GM12892 (cell line): ENCODE measurements around the gene SLC6A20.

Experiments
- POLR2A ChIP-seq: IDR thresholded peaks from 2 replicates; pipeline ENCODE4 v1.6.1; 2011; ENCODE audit warnings: low read depth, low read length, control low read depth
- POLR2AphosphoS5 ChIP-seq: IDR thresholded peaks from 2 replicates; pipeline ENCODE4 v1.6.1; 2011; ENCODE audit warnings: low read depth, low read length, control low read depth
- TAF1 ChIP-seq: IDR thresholded peaks from 2 replicates; pipeline ENCODE4 v1.6.1; 2011; ENCODE audit warnings: low read depth, mild to moderate bottlenecking, control low read depth, low read length, borderline replicate concordance

- no peak for TF ChIP-seq POLR2AphosphoS5
- no peak for TF ChIP-seq POLR2A
- TF ChIP-seq TAF1: no peak
Measured at GRCh38 chr3:45798034-45798433, 1.7 kb upstream of the SLC6A20 start.
